ENCODE data around the gene CCDC57.

CCDC57 gene

GRCh38 chr17:82124101-82124500 lies 88.5 kb downstream of the CCDC57 start:
- TF ChIP-seq CTCF (conservative IDR thresholded peaks at IDR 0.05; ENCODE audit: low read depth, low read length): no peak
- no peaks in the 10 kb centered on the region for H3K36me3 ChIP-seq (ENCODE audit: insufficient read depth)
- H3K9ac ChIP-seq: no peak overlapping the region
- H3K27me3 ChIP-seq (ENCODE audit: insufficient read depth, low read depth): no peaks in the 10 kb centered on the region
- H3K4me1 ChIP-seq (ENCODE audit: low read depth, poor library complexity, severe bottlenecking): peaks cover 19% of the 10 kb centered on the region
- no peaks in the 10 kb centered on the region for H4K20me1 ChIP-seq (ENCODE audit: insufficient read depth)
- no peak overlapping the region for H3K27ac ChIP-seq
- no peak overlapping the region for H3K4me2 ChIP-seq
- no peaks in the 10 kb centered on the region for H3K79me2 ChIP-seq (ENCODE audit: insufficient read depth, low read depth)
- H2AFZ ChIP-seq (ENCODE audit: low read depth): no peak overlapping the region
- H3K4me3 ChIP-seq (IDR thresholded peaks at IDR 0.05; ENCODE audit: insufficient read depth, low read depth, low read length): no peak overlapping the region

GRCh38 chr17:82121660-82122629 lies 90.7 kb downstream of the CCDC57 start:
- no peak overlapping the region for H3K9ac ChIP-seq
- no peak overlapping the region for H3K4me3 ChIP-seq (IDR thresholded peaks at IDR 0.05; ENCODE audit: insufficient read depth, low read depth, low read length)
- no peaks in the 10 kb centered on the region for H4K20me1 ChIP-seq (ENCODE audit: insufficient read depth)
- no peak overlapping the region for H2AFZ ChIP-seq (ENCODE audit: low read depth)
- H3K36me3 ChIP-seq (ENCODE audit: insufficient read depth): no peaks in the 10 kb centered on the region
- H3K79me2 ChIP-seq (ENCODE audit: insufficient read depth, low read depth): no peaks in the 10 kb centered on the region
- peaks cover 19% of the 10 kb centered on the region for H3K4me1 ChIP-seq (ENCODE audit: low read depth, poor library complexity, severe bottlenecking)
- no peak overlapping the region for H3K27ac ChIP-seq
- TF ChIP-seq CTCF (conservative IDR thresholded peaks at IDR 0.05; ENCODE audit: low read depth, low read length): no peak
- no peak overlapping the region; the same call in 1 of the 2 replicates for H3K4me2 ChIP-seq
- no peaks in the 10 kb centered on the region for H3K27me3 ChIP-seq (ENCODE audit: insufficient read depth, low read depth)

GRCh38 chr17:82121246-82121645 lies 91.4 kb downstream of the CCDC57 start:
- Histone ChIP-seq H3K27me3 (ENCODE audit: insufficient read depth, low read depth) (no peaks in the 10 kb centered on the region), H3K9ac (no peak overlapping the region), H3K36me3 (ENCODE audit: insufficient read depth) (no peaks in the 10 kb centered on the region), H3K4me3 (IDR thresholded peaks at IDR 0.05; ENCODE audit: insufficient read depth, low read depth, low read length) (no peak overlapping the region), H3K27ac (no peak overlapping the region), H3K4me1 (ENCODE audit: low read depth, poor library complexity, severe bottlenecking) (peaks cover 19% of the 10 kb centered on the region), H3K79me2 (ENCODE audit: insufficient read depth, low read depth) (no peaks in the 10 kb centered on the region), H2AFZ (ENCODE audit: low read depth) (no peak overlapping the region), H3K4me2 (no peak overlapping the region), H4K20me1 (ENCODE audit: insufficient read depth) (no peaks in the 10 kb centered on the region)
- TF ChIP-seq CTCF (conservative IDR thresholded peaks at IDR 0.05; ENCODE audit: low read depth, low read length): no peak

- H3K79me2 ChIP-seq (ENCODE audit: insufficient read depth, low read depth): no peaks in the 10 kb centered on the region
- no peak for TF ChIP-seq CTCF (conservative IDR thresholded peaks at IDR 0.05; ENCODE audit: low read depth, low read length)
- H3K4me1 ChIP-seq (ENCODE audit: low read depth, poor library complexity, severe bottlenecking): peaks cover 19% of the 10 kb centered on the region
- H3K9ac ChIP-seq: no peak overlapping the region
- no peaks in the 10 kb centered on the region for H3K36me3 ChIP-seq (ENCODE audit: insufficient read depth)
- H3K4me2 ChIP-seq: no peak overlapping the region
- no peak overlapping the region for H2AFZ ChIP-seq (ENCODE audit: low read depth)
- H3K27me3 ChIP-seq (ENCODE audit: insufficient read depth, low read depth): no peaks in the 10 kb centered on the region
- no peak overlapping the region for H3K4me3 ChIP-seq (IDR thresholded peaks at IDR 0.05; ENCODE audit: insufficient read depth, low read depth, low read length)
- H3K27ac ChIP-seq: no peak overlapping the region
- H4K20me1 ChIP-seq (ENCODE audit: insufficient read depth): no peaks in the 10 kb centered on the region
Measured at GRCh38 chr17:82120148-82120547, 92.5 kb downstream of the CCDC57 start.
